HG03066 (cell line): ENCODE data around the gene TBC1D22B.

Source experiments
- ATAC-seq: cut with Tn5 transposase; IDR thresholded peaks from one replicate; pipeline ENCODE4 v1.9.1; 2021; ENCODE audit warnings: low read depth; ENCODE audit not compliant: unreplicated experiment

The TBC1D22B gene

DNA sequence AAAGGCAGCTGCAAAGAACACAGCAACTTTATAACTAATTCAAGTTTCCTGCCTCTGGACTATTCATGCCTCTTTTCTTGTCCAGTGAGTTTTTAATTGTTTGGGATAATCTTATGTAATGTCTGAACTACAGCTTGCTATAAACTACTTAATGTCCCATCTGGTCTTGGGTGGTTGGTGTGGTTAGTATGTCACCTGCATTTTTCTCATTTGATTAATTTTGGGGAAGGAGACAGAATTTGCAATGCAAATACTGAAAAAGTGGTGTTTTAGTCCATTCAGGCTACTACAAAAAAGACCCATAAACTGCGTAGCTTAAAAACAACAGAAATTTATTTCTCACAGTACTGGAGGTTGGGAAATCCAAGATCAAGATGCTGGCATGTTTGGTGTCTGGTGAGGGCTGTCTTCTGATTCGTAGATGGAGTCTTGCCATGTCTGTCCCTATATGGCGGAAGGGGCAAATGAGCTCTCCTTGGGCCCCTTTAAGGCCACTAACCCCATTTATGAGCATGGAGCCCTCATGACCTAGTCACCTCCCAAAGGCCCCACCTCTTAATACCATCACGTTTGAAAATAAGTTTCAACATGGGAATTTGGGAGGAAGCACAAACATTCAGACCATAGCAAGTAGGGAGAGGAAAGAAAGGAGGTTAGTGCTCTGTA is 118.6 kb downstream of the TBC1D22B start:
- no peak for ATAC-seq

DNA sequence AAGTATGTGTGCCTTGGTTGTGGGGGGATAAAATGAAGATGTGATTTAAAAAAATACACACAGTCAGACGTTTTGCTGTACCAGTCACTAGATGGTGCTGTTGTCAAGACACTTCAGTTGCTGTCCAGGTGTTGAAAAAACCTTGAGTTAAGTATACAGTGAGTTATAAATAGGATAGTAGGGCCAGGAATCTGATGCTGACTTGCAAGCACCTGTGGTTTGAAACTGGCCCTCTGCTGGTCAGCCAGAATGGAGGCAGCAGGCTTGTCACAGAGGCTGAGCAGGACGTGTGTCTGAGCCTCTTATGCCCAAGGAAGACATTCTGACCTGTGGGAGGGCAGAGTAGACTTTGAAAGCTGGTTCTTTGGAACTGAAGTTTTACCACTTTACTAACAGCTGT is 124.0 kb downstream of the TBC1D22B start:
- no peak for ATAC-seq
